ENCODE results near the gene RETN.

The RETN gene

DNA sequence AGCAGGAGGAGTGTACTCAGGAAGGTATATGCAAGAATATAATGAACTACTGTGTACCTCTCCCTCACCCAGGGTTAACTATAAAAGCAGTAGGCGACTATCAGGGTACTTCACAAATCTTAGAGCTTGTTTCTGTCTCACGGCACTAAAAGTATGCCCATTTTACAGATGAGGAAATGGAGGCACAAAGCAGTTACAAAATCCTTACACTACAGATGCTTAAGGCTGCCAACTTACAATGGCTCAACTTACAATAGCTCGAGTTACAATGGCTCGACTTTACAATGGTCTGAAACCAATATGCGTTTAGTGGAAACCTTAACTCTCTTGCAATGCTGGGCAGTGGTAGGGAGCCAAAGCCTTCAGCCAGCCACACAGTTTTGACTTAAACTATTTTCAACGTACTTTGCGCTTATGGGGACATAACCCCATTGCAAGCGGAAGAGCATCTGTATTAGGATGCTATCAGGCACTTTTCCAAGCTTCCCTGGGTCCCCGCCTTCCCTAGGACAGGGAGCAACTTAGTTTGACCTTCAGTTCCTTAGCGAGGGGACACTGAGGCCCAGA, 29.0 kb downstream of the RETN start:
- peaks cover 46% of the 10 kb centered on the region for H3K36me3 ChIP-seq (ENCODE audit: control insufficient read depth, insufficient read depth, low read length)
- TF ChIP-seq, protein P1, sequence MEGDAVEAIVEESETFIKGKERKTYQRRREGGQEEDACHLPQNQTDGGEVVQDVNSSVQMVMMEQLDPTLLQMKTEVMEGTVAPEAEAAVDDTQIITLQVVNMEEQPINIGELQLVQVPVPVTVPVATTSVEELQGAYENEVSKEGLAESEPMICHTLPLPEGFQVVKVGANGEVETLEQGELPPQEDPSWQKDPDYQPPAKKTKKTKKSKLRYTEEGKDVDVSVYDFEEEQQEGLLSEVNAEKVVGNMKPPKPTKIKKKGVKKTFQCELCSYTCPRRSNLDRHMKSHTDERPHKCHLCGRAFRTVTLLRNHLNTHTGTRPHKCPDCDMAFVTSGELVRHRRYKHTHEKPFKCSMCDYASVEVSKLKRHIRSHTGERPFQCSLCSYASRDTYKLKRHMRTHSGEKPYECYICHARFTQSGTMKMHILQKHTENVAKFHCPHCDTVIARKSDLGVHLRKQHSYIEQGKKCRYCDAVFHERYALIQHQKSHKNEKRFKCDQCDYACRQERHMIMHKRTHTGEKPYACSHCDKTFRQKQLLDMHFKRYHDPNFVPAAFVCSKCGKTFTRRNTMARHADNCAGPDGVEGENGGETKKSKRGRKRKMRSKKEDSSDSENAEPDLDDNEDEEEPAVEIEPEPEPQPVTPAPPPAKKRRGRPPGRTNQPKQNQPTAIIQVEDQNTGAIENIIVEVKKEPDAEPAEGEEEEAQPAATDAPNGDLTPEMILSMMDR (IDR thresholded peaks at IDR 0.05; ENCODE audit: insufficient read depth, low read length, poor library complexity, severe bottlenecking): no peak
- H3K27me3 ChIP-seq (replicated peaks; ENCODE audit: control insufficient read depth, insufficient read depth, low read length): no peaks in the 10 kb centered on the region
- no peak for DNase-seq (ENCODE audit: extremely low read depth, insufficient read length)
- H3K4me3 ChIP-seq (replicated peaks; ENCODE audit: low read depth, low read length): peak overlapping the region; percentile 81

DNA sequence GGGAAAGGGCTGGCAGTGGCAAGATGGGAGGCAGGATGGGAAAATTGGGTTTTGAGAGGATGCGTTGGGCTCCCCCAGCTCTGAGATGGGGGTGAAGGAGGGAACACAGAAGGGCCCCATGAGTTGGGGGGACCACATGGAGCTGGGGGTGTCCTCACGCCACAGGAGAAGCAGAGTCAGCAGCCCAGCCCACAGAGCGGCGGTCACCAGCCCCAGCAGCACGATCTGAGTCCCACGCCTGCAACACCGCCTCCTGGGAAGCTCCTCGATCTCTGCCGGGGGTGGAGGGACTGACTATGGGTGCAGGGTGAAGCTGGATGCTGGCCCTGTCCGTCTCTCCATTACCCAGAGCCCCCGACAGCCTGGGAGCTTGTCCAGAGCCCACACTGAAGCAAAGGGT, 29.7 kb downstream of the RETN start:
- DNase-seq (ENCODE audit: extremely low read depth, insufficient read length): no peak
- Histone ChIP-seq H3K36me3 (ENCODE audit: control insufficient read depth, insufficient read depth, low read length) (peaks cover 42% of the 10 kb centered on the region), H3K27me3 (replicated peaks; ENCODE audit: control insufficient read depth, insufficient read depth, low read length) (no peaks in the 10 kb centered on the region), H3K4me3 (replicated peaks; ENCODE audit: low read depth, low read length) (peak overlapping the region; percentile 81)
- TF ChIP-seq, protein P1 (IDR thresholded peaks at IDR 0.05; ENCODE audit: insufficient read depth, low read length, poor library complexity, severe bottlenecking): no peak

GRCh38 chr19:7699003-7699402, 30.2 kb downstream of the RETN start:
- no peak for DNase-seq (ENCODE audit: extremely low read depth, insufficient read length)
- Histone ChIP-seq H3K36me3 (ENCODE audit: control insufficient read depth, insufficient read depth, low read length) (peaks cover 41% of the 10 kb centered on the region), H3K27me3 (replicated peaks; ENCODE audit: control insufficient read depth, insufficient read depth, low read length) (no peaks in the 10 kb centered on the region), H3K4me3 (replicated peaks; ENCODE audit: low read depth, low read length) (peak overlapping the region; percentile 81)
- TF ChIP-seq, protein P1 (IDR thresholded peaks at IDR 0.05; ENCODE audit: insufficient read depth, low read length, poor library complexity, severe bottlenecking): no peak

GRCh38 chr19:7699417-7700401, 30.9 kb downstream of the RETN start:
- Histone ChIP-seq H3K27me3 (replicated peaks; ENCODE audit: control insufficient read depth, insufficient read depth, low read length) (no peaks in the 10 kb centered on the region), H3K36me3 (ENCODE audit: control insufficient read depth, insufficient read depth, low read length) (peaks cover 35% of the 10 kb centered on the region), H3K4me3 (replicated peaks; ENCODE audit: low read depth, low read length) (peak overlapping the region; percentile 81)
- TF ChIP-seq, protein P1 (IDR thresholded peaks at IDR 0.05; ENCODE audit: insufficient read depth, low read length, poor library complexity, severe bottlenecking): no peak
- DNase-seq (ENCODE audit: extremely low read depth, insufficient read length): peak; percentile 66

DNA sequence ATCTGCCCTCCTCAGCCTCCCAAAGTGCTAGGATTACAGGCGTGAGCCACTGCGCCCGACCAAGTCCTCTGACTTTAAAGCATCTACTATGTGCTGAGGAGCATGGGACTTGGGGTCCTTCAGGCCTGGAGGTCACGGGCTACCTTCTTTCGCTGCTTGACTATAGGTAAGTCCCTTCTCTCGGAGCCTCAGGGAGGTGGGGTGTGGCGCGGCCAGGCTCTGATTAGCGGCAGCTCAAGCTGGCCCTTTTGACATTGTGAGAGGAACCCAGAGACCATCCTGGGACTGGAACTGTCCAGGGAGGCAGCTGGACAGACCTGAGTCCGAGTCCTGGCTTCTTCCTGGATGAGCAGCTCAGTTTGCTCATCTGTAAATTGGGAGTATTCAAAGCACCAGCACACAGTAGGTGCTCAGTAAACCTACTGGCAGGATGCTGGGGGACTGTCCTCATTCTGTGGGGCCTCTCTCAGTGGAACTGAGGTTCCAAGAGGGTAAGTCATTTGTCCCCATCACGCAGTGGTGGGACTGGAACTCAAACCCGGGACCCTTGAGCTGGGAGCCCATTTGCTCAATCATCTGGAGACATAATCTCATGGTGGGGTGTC, 32.3 kb downstream of the RETN start:
- Histone ChIP-seq H3K4me3 (replicated peaks; ENCODE audit: low read depth, low read length) (peak overlapping the region; percentile 81), H3K36me3 (ENCODE audit: control insufficient read depth, insufficient read depth, low read length) (peaks cover 24% of the 10 kb centered on the region), H3K27me3 (replicated peaks; ENCODE audit: control insufficient read depth, insufficient read depth, low read length) (no peaks in the 10 kb centered on the region)
- TF ChIP-seq, protein P1 (IDR thresholded peaks at IDR 0.05; ENCODE audit: insufficient read depth, low read length, poor library complexity, severe bottlenecking): no peak
- DNase-seq (ENCODE audit: extremely low read depth, insufficient read length): peak; percentile 68

Data from GM06990 (cell line).